Endothelial cell of umbilical vein (primary cell): ENCODE results near the gene GEN1. TPM values are rescaled to one million over a fixed set of nuclear protein-coding genes. Genes with fewer than 3 reads are reported as not detected.
A peak's percentile ranks its signal among the peaks of the same experiment; 100 is the strongest.

Experiments
- Bru-seq: library from RNA; stranded (reverse); fragments of 400-500 nt; gene quantifications from one replicate; lab custom pipeline; 2021; lab: Mats Ljungman, UMichigan
- BruChase-seq, 2 experiments: library from RNA; stranded (reverse); fragments of 400-500 nt; gene quantifications; one replicate each; lab custom pipeline; 2021; lab: Mats Ljungman, UMichigan
- BruUV-seq: library from RNA; stranded (reverse); fragments of 400-500 nt; replicated peaks from 2 replicates; lab custom pipeline; 2021; lab: Mats Ljungman, UMichigan
- CTCF ChIA-PET: fragments of 300-600, 350-600 bp; sonication (Branson Sonifier 250); formaldehyde crosslinking; loops from one replicate; lab custom pipeline; 2021; ENCODE audit warnings: antibody characterized with exemption, inconsistent platforms; lab: Charles Lee
- POLR2A ChIA-PET: fragments of 300-600, 350-600 bp; sonication (Branson Sonifier 250); formaldehyde crosslinking; loops from one replicate; lab custom pipeline; 2021; ENCODE audit warnings: antibody characterized with exemption, inconsistent platforms; lab: Charles Lee
- DNase-seq: peaks from one replicate; pipeline ENCODE4 v3.0.0-alpha.2; 2011; ENCODE audit warnings: low read depth, low spot score
- FAIRE-seq: peaks from 2 replicates; lab custom pipeline; 2011; peaks lifted over from hg19 to GRCh38; lab: Jason Lieb, UNC
- H2AFZ ChIP-seq: 2 replicates; pipeline ENCODE4 v1.6.0; 2012; ENCODE audit warnings: low read depth, low read length, control low read depth, inconsistent platforms
- H3K27ac ChIP-seq: 2 replicates; pipeline ENCODE4 v1.5.1; 2011; ENCODE audit warnings: low read depth, mild to moderate bottlenecking, control low read depth, low read length, moderate library complexity; ENCODE audit not compliant: insufficient read depth
- H3K27me3 ChIP-seq, 2 experiments: 2 replicates each; pipeline versions ENCODE4 v1.6.0 to v1.6.1; 2011; ENCODE audit warnings: low read length in 2 of 2, mixed read lengths in 1 of 2; ENCODE audit not compliant: control insufficient read depth in 2 of 2, insufficient read depth in 2 of 2
- H3K36me3 ChIP-seq, 2 experiments: 2 replicates in 1 of 2; 3 replicates in 1 of 2; pipeline ENCODE4 v1.5.1; 2011; ENCODE audit warnings: low read length in 2 of 2, mild to moderate bottlenecking in 1 of 2, moderate library complexity in 1 of 2; ENCODE audit not compliant: control insufficient read depth in 2 of 2, insufficient read depth in 2 of 2; ENCODE audit errors: extremely low read depth in 1 of 2
- H3K4me1 ChIP-seq: 3 replicates; pipeline ENCODE4 v1.5.1; 2011; ENCODE audit warnings: mild to moderate bottlenecking, low read length; ENCODE audit not compliant: control insufficient read depth, insufficient read depth; ENCODE audit errors: extremely low read depth
- H3K4me2 ChIP-seq: 2 replicates; pipeline ENCODE4 v1.6.1; 2011; ENCODE audit warnings: low read length, control low read depth, mixed read lengths; ENCODE audit not compliant: insufficient read depth
- H3K4me3 ChIP-seq, 3 experiments: fragments of 200-600 bp in 1 of 3; sonication (generic), shearing (Covaris generic) in 1 of 3; replicated peaks in 1 of 3; 2 replicates each; pipeline ENCODE4 v1.5.1; 2011 to 2016; ENCODE audit warnings: control low read depth in 3 of 3, low read length in 3 of 3, mild to moderate bottlenecking in 2 of 3, inconsistent platforms in 1 of 3, low read depth in 1 of 3, moderate library complexity in 1 of 3; ENCODE audit not compliant: insufficient read depth in 1 of 3
- H3K79me2 ChIP-seq: 2 replicates; pipeline ENCODE4 v1.6.0; 2012; ENCODE audit warnings: low read length, inconsistent platforms; ENCODE audit not compliant: control insufficient read depth, insufficient read depth
- H3K9ac ChIP-seq: replicated peaks from 2 replicates; pipeline ENCODE3; 2011; ENCODE audit warnings: low read length, control low read depth; ENCODE audit not compliant: insufficient read depth; ENCODE audit errors: extremely low read depth
- H3K9me1 ChIP-seq: replicated peaks from 3 replicates; pipeline ENCODE4 v1.6.0; 2011; ENCODE audit warnings: mild to moderate bottlenecking, low read length; ENCODE audit not compliant: control insufficient read depth, insufficient read depth; ENCODE audit errors: extremely low read depth
- H3K9me3 ChIP-seq: replicated peaks from 2 replicates; pipeline ENCODE4 v1.5.1; 2012; ENCODE audit warnings: low read length, inconsistent platforms; ENCODE audit not compliant: control insufficient read depth, insufficient read depth
- H4K20me1 ChIP-seq: replicated peaks from 2 replicates; pipeline ENCODE3; 2011; ENCODE audit warnings: mild to moderate bottlenecking, low read length; ENCODE audit not compliant: control insufficient read depth, insufficient read depth; ENCODE audit errors: extremely low read depth
- POLR2A ChIP-seq: IDR thresholded peaks from 2 replicates; pipeline ENCODE4 v1.6.1; 2012; ENCODE audit warnings: low read depth, mild to moderate bottlenecking, control low read depth, low read length
- POLR2AphosphoS5 ChIP-seq: IDR thresholded peaks from 2 replicates; pipeline ENCODE4 v1.6.1; 2012; ENCODE audit warnings: low read depth, mild to moderate bottlenecking, control low read depth, low read length, moderate library complexity; ENCODE audit not compliant: insufficient read depth
- dilution Hi-C: fragments of 300-500 bp; cut with MboI; formaldehyde crosslinking; loops from one replicate; pipeline ENCODE4 v1.15.0; 2019; ENCODE audit warnings: low sequenced_read_pairs; ENCODE audit not compliant: extremely low pct_ligation_motif_present
- intact Hi-C: fragments of 100-400 bp; cut with micrococcal nuclease; formaldehyde crosslinking; loops from one replicate; pipeline ENCODE4 v1.10.0; 2022
- long read RNA-seq: library from polyadenylated mRNA; stranded (forward); transcript quantifications from one replicate; pipeline ENCODE4 v2.0.0, GENCODE V29; 2021
- polyA minus RNA-seq, 3 experiments: library from RNA; depleted of rRNA, polyadenylated mRNA; stranded (reverse); fragments of >200 nt; gene quantifications; 1 replicate in 1 of 3; 2 replicates in 2 of 3; pipeline ENCODE4 v1.2.3, GENCODE V29; 2011
- polyA plus RNA-seq, 4 experiments: library from polyadenylated mRNA; depleted of rRNA in 3 of 4; stranded (reverse) in 3 of 4; unstranded in 1 of 4; fragments of >200 nt; gene quantifications; 2 replicates each; pipeline versions ENCODE4 v1.2.1 to v1.2.3, GENCODE V29; 2011 to 2012; ENCODE audit warnings: missing spikeins in 1 of 4
- total RNA-seq: library from RNA; stranded (reverse); gene quantifications from 2 replicates; pipeline ENCODE4 v1.2.3, GENCODE V29; 2021
- TF ChIP-seq, protein P1 (sequence below), 2 donors: IDR thresholded peaks; 1 replicate in 1 of 2; 2 replicates in 1 of 2; pipeline ENCODE4 v1.5.1; 2011; ENCODE audit warnings: low read length in 2 of 2, mild to moderate bottlenecking in 2 of 2, moderate library complexity in 2 of 2, control low read depth in 1 of 2, inconsistent platforms in 1 of 2, low read depth in 1 of 2; ENCODE audit not compliant: insufficient read depth in 1 of 2; ENCODE audit errors: extremely low read depth in 1 of 2

The GEN1 gene, protein sequence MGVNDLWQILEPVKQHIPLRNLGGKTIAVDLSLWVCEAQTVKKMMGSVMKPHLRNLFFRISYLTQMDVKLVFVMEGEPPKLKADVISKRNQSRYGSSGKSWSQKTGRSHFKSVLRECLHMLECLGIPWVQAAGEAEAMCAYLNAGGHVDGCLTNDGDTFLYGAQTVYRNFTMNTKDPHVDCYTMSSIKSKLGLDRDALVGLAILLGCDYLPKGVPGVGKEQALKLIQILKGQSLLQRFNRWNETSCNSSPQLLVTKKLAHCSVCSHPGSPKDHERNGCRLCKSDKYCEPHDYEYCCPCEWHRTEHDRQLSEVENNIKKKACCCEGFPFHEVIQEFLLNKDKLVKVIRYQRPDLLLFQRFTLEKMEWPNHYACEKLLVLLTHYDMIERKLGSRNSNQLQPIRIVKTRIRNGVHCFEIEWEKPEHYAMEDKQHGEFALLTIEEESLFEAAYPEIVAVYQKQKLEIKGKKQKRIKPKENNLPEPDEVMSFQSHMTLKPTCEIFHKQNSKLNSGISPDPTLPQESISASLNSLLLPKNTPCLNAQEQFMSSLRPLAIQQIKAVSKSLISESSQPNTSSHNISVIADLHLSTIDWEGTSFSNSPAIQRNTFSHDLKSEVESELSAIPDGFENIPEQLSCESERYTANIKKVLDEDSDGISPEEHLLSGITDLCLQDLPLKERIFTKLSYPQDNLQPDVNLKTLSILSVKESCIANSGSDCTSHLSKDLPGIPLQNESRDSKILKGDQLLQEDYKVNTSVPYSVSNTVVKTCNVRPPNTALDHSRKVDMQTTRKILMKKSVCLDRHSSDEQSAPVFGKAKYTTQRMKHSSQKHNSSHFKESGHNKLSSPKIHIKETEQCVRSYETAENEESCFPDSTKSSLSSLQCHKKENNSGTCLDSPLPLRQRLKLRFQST
- 20.8 and 29.6 TPM in 2 replicates for total RNA-seq
- 6.9 and 8.1 TPM in 2 replicates for polyA plus RNA-seq
- polyA plus RNA-seq (2011; cell fraction: cytosol; rRNA removed), result 4.1 and 4.7 TPM in 2 replicates
- 52.2 and 70.3 TPM in 2 replicates for polyA plus RNA-seq (2011; cell fraction: nucleus; rRNA removed)
- polyA plus RNA-seq (2012), result 6.7 and 11.7 TPM in 2 replicates
- polyA minus RNA-seq, result 30.0 and 39.7 TPM in 2 replicates
- 6.7 TPM for polyA minus RNA-seq (2011; cell fraction: cytosol; rRNA and poly(A)+ RNA removed)
- 95.3 and 119 TPM in 2 replicates for polyA minus RNA-seq (2011; cell fraction: nucleus; rRNA and poly(A)+ RNA removed)
- Bru-seq, nascent RNA, result percentile 88 among the genes with signal in this experiment
- percentile 63 among the genes with signal in this experiment for BruChase-seq, experiment 1, labeled RNA remaining after a 6-hour chase
- BruChase-seq, experiment 2, labeled RNA remaining after a 2-hour chase, result percentile 84 among the genes with signal in this experiment
- long read RNA-seq, full-length matches to known transcripts, result 10 of 16 reads
- long read RNA-seq, partial matches to known transcripts, result 0 of 16 reads
- long read RNA-seq, other reads (novel, unspliced or antisense), result 6 of 16 reads

DNA sequence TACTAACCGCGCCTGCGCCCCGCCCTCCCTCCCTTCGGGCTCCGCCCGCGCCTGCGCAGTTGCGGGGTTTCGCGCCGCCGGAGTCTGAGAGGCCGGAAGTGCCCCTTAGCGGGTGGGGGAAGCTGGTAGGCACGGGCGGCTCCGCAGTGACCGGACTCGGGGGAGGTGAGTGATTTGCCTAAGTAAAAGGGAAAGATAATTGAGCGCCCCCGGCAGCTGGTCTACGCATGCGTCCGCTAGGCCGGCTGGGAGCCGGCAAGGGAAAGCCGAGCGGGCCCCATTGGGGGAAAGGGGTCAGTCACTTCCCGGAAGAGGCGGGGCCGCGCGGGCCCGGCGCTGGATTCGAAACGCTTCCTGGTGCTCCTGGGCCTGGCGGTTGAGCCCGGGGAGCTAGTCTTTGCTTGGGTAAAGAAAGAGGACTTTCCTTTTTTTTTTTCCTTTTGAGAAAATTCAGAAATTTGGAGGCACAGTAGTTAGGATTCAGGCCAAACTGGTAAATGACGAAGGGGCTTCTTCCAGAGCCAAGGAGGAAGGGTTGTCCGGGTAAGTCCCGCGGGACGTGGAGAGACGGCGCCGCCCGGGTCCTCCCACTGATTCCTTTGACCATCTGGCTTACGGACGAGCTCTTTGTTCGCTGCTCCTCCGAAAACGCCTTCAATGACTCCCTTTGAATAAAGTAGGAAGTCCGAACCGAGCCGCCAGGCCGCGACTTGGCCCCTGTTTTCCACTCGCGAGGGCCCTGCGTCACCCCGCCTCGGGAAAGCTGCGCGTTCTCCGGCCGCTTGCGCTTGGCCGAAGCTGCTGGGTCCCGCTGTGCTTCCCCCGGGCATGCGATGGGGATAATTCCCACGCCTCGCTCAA, at the start of gene GEN1, which contains the start of gene SMC6:
GEN1 (plus strand) TSS at position 336 of the 861 bp plus-strand sequence. CDS start 5,806 bp downstream, outside the sequence.
SMC6 (minus strand) TSS at position 8 of the 861 bp plus-strand sequence. CDS start 7,864 bp downstream, outside the sequence.
- no peaks in the 10 kb centered on the region for H4K20me1 ChIP-seq
- peak within 1 kb of the TSS; percentile 83 for H2AFZ ChIP-seq
- CTCF ChIA-PET, result interaction anchor here (0.6 to 1.3 kb wide), 7 partner anchors 17 to 122 kb away, joined by 3 to 10 read pairs (median 3); no protein-coding TSS in a partner anchor
- intact Hi-C loops (loop anchor here (1.0 to 10.0 kb wide), 7 partner anchors 17 to 1089 kb away; partner anchors contain the start of genes CYRIA and KCNS3), dilution Hi-C loops (no loop called here)
- peak within 1 kb of the TSS; percentile 88 for H3K27ac ChIP-seq
- H3K4me3 ChIP-seq, result peak within 1 kb of the TSS; percentile 74 to 96 (median 81)
- peak within 1 kb of the TSS; percentile 93 for H3K9ac ChIP-seq
- no peaks in the 10 kb centered on the region for H3K27me3 ChIP-seq
- TF ChIP-seq POLR2AphosphoS5 (peak; percentile 67), POLR2A (peak; percentile 12)
- TF ChIP-seq, protein P1, sequence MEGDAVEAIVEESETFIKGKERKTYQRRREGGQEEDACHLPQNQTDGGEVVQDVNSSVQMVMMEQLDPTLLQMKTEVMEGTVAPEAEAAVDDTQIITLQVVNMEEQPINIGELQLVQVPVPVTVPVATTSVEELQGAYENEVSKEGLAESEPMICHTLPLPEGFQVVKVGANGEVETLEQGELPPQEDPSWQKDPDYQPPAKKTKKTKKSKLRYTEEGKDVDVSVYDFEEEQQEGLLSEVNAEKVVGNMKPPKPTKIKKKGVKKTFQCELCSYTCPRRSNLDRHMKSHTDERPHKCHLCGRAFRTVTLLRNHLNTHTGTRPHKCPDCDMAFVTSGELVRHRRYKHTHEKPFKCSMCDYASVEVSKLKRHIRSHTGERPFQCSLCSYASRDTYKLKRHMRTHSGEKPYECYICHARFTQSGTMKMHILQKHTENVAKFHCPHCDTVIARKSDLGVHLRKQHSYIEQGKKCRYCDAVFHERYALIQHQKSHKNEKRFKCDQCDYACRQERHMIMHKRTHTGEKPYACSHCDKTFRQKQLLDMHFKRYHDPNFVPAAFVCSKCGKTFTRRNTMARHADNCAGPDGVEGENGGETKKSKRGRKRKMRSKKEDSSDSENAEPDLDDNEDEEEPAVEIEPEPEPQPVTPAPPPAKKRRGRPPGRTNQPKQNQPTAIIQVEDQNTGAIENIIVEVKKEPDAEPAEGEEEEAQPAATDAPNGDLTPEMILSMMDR (IDR thresholded peaks at IDR 0.05; ENCODE audit: extremely low read depth in 1 of 2, insufficient read depth in 1 of 2, low read depth in 1 of 2, low read length in 2 of 2), result no peak
- peaks cover 74% of the 10 kb centered on the region for H3K79me2 ChIP-seq
- DNase-seq (peak; percentile 94), FAIRE-seq (no peak)
- no peaks in the 10 kb centered on the region for H3K9me3 ChIP-seq
- H3K9me1 ChIP-seq, result no peaks in the 10 kb centered on the region
- peak within 1 kb of the TSS; percentile 93 for H3K4me2 ChIP-seq
- H3K4me1 ChIP-seq, result peaks cover 47% of the 10 kb centered on the region
- H3K36me3 ChIP-seq, result no peaks in the 10 kb centered on the region
- POLR2A ChIA-PET, result interaction anchor here (0.7 to 0.8 kb wide), 2 partner anchors 14 to 36 kb away, joined by 3 to 5 read pairs; no protein-coding TSS in a partner anchor
- BruUV-seq, result TSS peak; percentile 59
